ENCODE measurements around the gene USP35. TPM values are rescaled to one million over a fixed set of nuclear protein-coding genes. Genes with fewer than 3 reads are reported as not detected.

Gene USP35
- total RNA-seq, 1 donor, result 3.8 TPM

- DNase-seq (ENCODE audit: low read depth in 2 of 3, low spot score in 2 of 3), result no peak
These were observed 7.3 kb downstream of the USP35 start for GRCh38 chr11:78195917-78196560.

GRCh38 chr11:78196661-78197091 is 8.0 kb downstream of the USP35 start:
- DNase-seq (ENCODE audit: low read depth in 2 of 3, low spot score in 2 of 3), result no peak

- DNase-seq (ENCODE audit: low read depth in 2 of 3, low spot score in 2 of 3), result no peak
These were observed 9.1 kb downstream of the USP35 start for GRCh38 chr11:78197816-78198215.

- no peak for DNase-seq (ENCODE audit: low read depth in 2 of 3, low spot score in 2 of 3)
These were observed 10.4 kb downstream of the USP35 start for GRCh38 chr11:78199015-78199652.

GRCh38 chr11:78199653-78200015 is 10.9 kb downstream of the USP35 start:
- no peak for DNase-seq (ENCODE audit: low read depth in 2 of 3, low spot score in 2 of 3)

- no peak for DNase-seq (ENCODE audit: low read depth in 2 of 3, low spot score in 2 of 3)
These were observed 11.3 kb downstream of the USP35 start for GRCh38 chr11:78200061-78200460.

- no peak for DNase-seq (ENCODE audit: low read depth in 2 of 3, low spot score in 2 of 3)
These were observed 11.8 kb downstream of the USP35 start for GRCh38 chr11:78200553-78200952.

GRCh38 chr11:78201096-78201818 is 12.5 kb downstream of the USP35 start:
- DNase-seq (ENCODE audit: low read depth in 2 of 3, low spot score in 2 of 3), result no peak

GRCh38 chr11:78202733-78203167 is 14.0 kb downstream of the USP35 start:
- DNase-seq (ENCODE audit: low read depth in 2 of 3, low spot score in 2 of 3), result peak; percentile 33 to 63 (median 63)

GRCh38 chr11:78203184-78203583 is 14.5 kb downstream of the USP35 start:
- DNase-seq (ENCODE audit: low read depth in 2 of 3, low spot score in 2 of 3), result peak in 1 of 3 donors; percentile 60

GRCh38 chr11:78205256-78205655 is 16.5 kb downstream of the USP35 start:
- DNase-seq (ENCODE audit: low read depth in 2 of 3, low spot score in 2 of 3), result no peak

- no peak for DNase-seq (ENCODE audit: low read depth in 2 of 3, low spot score in 2 of 3)
These were observed 17.0 kb downstream of the USP35 start for GRCh38 chr11:78205691-78206090.

GRCh38 chr11:78207532-78208256 is 19.0 kb downstream of the USP35 start:
- no peak for DNase-seq (ENCODE audit: low read depth in 2 of 3, low spot score in 2 of 3)

- DNase-seq (ENCODE audit: low read depth in 2 of 3, low spot score in 2 of 3), result no peak
These were observed 19.8 kb downstream of the USP35 start for GRCh38 chr11:78208257-78209165.

- no peak for DNase-seq (ENCODE audit: low read depth in 2 of 3, low spot score in 2 of 3)
These were observed 20.8 kb downstream of the USP35 start for GRCh38 chr11:78209478-78209877.

GRCh38 chr11:78210000-78210608 is 21.4 kb downstream of the USP35 start:
- no peak for DNase-seq (ENCODE audit: low read depth in 2 of 3, low spot score in 2 of 3)

GRCh38 chr11:78211565-78211964 is 22.8 kb downstream of the USP35 start:
- DNase-seq (ENCODE audit: low read depth in 2 of 3, low spot score in 2 of 3), result no peak

- DNase-seq (ENCODE audit: low read depth in 2 of 3, low spot score in 2 of 3), result no peak
These were observed 24.1 kb downstream of the USP35 start for GRCh38 chr11:78212586-78213371.
